M059J (cell line): ENCODE data around the gene SLMAP. TPM values are rescaled to one million over a fixed set of nuclear protein-coding genes. Genes with fewer than 3 reads are reported as not detected.
A peak's percentile ranks its signal among the peaks of the same experiment; 100 is the strongest.

ENCODE experiments used
- DNase-seq: peaks from one replicate; pipeline ENCODE4 v3.0.0-alpha.2; 2012; ENCODE audit warnings: low read depth
- total RNA-seq: library from RNA; depleted of rRNA; stranded (reverse); fragments of >200 nt; shearing (Covaris generic); gene quantifications from 2 replicates; pipeline ENCODE4 v1.2.3, GENCODE V29; 2014

Gene SLMAP
- total RNA-seq, 1 experiment from 2014 or later, result 31.2 TPM

DNA sequence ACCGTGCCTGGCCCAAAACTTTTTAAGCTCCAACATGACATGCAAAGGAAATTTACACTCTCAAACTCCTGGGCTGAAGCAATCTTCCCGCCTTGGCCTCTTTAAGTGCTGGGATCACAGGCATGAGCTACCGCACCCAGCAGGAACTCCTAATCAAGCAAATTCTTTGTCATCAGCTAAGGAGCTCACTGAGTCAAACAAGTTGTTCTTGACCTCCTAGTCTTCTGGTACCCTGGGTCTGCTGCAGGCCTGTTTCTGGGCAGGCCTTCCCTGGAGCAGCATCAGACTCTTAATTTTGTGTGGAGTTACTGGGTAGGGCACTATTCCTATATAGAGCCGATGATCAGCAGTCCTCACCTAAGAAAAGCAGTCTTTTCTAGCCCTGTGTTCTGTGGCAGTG, 183.7 kb downstream of the SLMAP start:
- no peak for DNase-seq

DNA sequence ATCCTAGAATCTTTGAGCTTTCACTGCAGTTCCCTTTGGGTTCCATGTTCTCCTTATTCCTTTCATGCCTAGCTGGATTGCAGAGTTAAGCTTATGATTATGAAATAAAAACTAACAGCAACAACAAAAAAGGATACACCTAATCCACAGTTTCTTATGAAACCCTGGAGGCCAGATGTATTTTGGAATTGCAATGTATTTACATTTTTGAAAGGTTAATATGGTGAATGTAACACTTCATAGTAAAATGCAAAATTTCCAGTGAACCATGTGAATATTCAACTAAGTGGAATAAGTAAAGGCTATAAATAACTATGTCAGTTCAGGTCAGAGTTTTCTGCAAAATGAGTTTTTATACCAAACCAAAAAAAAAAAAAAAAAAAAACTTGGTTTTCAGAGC, 186.3 kb downstream of the SLMAP start:
- no peak for DNase-seq

DNA sequence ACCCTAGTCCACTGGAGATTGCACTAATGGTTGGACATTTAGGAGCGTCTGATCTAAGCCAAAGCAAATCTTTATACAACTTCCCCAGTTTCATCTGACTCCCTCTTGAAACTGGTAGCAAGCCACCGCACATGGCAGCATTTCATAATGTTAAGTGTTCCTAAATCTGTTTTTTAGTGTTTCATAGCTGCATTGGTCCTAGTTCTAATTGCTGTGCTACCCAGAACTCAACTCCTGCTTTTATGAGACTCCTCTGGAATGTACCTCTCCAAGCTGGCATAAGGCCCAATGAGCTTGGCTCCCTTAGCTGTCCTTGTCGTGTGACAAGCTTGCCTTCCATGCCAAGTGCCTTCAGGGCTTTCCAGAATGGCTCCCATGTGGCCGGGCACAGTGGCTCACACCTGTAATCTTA, 186.8 kb downstream of the SLMAP start:
- DNase-seq, result peak; percentile 89

DNA sequence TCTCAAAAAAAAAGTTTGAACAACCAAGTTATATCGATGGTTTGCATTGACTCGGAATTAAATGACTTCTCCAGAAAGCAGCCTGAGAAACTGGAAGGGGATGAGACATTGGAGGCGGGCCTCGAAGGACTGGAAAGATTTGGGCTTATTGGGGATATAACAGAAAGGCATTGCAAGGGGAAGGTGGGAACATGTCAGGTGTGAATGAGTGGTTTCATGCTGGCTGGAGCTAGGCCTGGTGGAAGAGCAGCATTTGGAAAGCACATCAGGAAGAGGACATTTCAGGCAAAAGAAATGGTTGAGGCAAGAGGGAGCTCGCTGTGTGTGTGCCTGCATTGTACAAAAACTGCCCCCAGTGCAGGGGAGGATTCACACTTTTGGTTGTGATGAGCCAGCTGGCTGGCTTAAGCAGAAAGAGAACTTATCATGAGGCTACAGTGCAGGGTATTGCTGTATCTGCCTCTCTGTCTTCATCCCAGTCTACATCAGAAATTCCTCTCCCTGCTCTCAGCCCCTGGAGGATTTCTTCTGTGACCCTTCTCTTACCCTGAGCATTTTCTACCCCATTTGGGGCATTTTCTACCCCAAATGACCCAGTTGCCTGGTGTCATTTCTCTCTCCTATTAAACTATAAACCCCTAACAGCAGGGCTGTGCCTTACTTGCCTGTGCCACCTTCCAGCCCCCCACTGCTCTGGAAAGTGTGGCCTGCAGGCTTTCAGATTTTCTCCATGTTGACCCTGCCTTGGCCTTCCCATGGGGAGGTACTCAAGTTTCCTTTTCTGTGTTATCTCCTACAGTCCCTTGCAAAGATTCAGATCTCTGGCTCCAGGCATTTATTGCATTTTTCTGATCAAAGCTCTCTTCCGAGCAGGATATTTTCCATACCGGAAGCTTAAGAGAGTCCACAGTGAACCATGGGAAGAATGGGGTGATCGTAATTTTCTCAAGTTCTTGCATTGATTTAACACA, 187.7 kb downstream of the SLMAP start:
- DNase-seq, result no peak

DNA sequence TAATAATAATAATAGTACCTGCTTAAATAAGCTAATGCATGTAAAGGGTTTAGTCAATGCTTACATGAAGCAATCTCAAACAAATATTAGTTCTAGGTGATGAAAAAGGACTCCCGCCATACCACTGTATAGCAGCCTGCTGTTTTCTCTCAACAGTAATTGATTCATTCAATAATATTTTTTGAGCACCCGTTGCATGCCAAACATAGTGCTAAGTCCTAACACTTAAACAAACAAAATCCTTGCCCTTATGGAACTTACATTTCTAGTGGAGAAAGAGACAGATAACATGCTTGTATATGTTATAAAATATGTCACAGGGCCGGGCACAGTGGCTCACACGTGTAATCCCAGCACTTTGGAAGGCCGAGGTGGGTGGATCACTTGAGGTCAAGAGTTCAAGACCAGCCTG, 190.9 kb downstream of the SLMAP start:
- no peak for DNase-seq

DNA sequence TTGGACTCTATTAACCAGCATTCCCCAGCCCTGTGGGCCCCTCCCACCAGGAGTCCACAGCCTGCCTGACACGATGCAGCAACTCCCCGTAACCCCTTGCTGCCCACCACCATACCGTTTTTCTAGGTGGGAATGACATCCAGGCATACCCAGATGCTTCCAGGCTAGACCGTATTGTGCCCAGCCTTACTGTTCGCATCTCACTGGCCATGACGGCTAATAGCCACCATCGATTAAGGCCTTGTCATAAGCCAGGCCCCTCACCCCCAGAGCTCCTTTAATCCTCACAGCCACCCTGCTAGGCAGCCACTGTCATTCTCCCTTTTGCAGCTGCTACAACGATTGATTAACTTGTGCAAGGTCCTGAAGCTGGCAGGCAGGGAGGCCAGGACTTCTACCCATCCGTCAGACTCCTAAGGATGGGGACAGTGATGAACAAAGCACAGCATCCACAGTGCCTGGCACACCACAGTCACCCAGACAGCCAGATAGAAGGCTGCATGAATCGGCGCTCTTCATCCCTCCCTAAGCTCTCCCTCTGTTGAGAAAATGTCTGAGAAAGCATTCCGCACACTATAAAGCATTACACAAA, 192.1 kb downstream of the SLMAP start:
- DNase-seq, result no peak

DNA sequence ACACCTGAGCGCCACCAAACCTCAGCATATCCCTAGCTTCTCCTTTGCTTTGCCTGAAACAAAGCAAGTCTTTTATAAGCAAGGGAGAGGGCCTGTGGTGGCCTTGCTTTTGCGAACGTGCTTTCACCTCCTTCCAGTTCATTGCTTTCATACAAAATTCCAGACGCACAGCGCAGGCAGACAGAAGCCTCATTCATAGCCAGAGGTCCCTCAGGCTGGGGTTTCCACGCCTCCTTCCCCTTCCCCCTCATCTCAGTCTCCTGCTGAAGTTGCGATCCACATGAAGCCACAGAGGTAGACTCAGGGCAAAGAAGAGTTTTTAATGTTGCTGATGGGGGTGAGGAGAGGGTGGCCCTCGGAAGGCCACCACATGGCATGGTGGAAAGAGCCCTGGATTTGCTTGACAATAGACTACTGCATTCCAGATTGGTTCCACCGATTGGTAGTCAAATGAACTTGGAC, 192.7 kb downstream of the SLMAP start:
- DNase-seq, result peak; percentile 66

DNA sequence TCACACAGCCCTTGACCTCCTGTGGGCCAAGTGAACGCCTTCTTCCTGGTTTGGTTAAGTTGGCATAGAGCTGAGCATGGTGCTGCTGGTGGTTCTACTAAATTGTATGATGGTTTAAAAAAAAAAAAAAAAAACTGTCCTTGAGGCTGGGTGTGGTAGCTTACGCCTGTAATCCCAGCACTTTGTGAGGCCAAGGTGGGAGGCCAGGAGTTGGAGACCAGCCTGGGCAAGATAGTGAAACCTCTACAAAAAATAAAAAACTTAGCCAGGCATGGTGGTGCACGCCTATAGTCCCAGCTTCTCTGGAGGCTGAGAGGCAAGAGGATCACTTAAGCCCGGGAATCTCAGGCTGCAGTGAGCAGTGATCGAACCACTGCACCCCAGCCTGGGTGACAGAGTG, 193.2 kb downstream of the SLMAP start:
- no peak for DNase-seq

DNA sequence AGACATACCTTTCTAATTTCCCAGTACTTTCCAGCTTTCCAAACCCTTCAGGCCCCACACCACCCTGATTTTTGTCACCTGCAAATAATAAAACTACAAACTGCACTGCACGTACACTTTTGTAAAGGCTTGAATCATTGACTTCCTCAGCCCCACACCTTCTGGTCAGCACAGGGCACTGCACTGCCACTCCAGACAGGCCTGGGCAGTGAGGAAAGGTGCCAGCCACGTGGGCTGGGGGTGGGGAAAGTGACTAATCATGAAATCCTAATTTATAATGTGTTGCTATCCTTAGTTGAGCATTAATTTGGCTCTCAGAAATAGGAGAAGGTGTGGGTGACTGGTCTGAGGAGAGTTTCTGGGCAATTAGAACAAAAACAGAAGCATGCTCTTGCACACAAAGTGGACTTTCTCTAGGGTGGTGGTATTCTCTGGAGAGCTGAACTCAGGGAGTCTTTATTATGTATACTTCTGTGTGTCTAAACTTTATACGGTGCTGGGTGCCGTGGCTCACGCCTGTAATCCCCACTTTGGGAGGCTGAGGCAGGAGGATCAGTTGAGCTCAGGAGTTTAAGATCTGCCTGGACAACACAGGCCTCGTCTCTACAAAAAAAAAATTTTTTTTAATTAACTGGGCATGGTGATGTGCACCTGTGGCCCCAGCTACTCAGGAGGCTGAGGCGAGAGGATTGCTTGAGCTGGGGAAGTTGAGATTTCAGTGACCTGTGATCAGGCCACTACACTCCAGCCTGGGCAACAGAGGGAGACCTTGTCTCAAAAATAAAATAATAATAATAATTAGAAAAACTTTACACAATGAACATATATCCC, 193.9 kb downstream of the SLMAP start:
- peak; percentile 74 for DNase-seq

DNA sequence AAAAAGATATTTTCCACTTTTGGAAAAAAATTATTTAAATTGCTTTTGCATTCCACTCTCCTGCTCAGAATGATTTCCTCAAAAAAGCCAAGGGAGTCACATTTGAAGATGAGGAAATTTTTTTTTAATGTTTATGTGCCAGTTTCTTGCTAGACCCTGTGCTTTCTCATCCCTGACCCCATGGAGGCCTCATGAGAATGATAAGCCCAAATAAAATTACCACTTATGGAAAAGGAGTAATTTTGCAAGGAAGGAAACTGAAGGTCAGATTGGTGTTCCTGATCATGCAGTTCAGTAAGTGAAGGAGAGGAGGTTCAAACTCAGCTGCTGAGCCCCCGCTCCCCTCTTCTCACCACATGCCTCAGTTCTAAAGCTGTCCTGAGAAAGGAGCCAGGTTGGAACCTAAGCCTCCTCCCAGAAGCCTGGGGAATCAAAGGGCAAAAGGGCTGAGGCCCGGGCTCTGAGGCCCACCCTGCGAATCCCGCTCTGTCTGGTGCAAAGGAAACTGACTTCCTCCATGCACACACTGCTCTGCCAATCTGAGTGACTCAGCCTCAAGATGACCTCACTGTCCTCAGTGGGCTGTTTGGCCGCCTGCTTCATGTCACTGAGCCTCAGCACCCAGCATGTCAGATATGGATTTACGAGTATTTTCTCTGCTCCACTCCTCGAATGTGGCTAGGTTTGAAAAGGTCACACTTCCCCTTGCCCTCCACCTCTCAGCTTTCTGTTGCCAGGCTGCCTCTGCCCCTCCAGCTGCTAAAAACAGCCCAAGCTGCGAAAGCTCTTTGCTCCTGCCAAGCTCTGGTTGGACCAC, 195.2 kb downstream of the SLMAP start:
- DNase-seq, result peak; percentile 94

DNA sequence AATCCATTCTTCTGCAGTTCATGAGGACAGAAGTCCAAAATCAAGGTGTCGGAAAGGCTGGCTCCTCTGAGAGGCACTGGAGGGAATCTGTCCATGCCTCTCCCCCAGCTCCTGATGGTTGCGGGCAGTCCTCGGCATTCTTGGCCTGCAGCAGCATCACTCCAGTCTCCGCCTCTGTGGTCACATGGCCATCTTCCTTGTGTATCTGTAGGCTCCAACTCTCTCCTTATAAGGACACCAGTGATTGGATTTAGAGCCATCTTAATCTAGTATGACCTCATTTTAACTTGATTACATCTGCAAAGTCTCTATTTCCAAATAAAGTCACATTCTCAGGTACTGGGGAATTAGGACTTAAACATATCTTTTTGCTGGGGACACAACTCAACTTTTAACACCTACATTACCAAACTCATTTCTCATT, 196.1 kb downstream of the SLMAP start:
- peak; percentile 96 for DNase-seq

DNA sequence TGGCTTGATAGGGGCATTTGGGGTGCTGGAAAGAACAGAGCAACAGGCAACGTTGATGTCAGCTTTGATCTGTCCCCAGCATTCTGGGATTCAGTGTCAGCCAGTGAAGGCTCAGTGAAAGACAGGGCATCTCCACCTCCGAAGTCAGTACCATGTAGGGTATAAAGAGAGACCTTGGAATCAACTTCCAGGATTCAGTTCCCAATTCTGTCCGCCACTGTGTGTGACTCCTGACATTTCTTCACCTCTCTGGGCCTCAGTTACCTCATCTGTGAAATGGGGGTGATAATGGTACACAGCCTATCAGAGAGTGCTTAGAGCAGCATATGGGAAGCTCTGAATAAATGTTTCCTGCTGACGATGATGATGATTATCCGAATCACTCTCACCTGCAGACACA, 196.5 kb downstream of the SLMAP start:
- no peak for DNase-seq

DNA sequence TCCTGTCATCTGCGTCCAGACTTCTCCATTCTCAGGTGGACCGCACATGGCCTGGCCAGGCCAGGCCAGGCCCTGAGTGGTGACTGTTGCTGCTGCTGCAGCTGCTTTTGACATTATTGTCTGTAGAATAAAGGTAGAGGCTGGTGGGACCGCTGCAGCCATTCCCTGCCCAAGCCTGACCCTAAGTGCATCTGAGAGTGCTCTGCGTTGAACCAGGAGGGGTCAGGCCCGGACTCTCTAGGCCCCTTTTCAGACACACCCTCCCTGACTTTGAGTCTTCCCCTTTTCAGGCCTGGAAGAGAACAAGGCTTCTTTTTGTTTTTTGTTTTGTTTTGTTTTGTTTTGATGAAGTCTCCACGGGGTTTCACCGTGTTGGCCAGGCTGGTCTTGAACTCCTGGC, 197.5 kb downstream of the SLMAP start:
- DNase-seq, result no peak

DNA sequence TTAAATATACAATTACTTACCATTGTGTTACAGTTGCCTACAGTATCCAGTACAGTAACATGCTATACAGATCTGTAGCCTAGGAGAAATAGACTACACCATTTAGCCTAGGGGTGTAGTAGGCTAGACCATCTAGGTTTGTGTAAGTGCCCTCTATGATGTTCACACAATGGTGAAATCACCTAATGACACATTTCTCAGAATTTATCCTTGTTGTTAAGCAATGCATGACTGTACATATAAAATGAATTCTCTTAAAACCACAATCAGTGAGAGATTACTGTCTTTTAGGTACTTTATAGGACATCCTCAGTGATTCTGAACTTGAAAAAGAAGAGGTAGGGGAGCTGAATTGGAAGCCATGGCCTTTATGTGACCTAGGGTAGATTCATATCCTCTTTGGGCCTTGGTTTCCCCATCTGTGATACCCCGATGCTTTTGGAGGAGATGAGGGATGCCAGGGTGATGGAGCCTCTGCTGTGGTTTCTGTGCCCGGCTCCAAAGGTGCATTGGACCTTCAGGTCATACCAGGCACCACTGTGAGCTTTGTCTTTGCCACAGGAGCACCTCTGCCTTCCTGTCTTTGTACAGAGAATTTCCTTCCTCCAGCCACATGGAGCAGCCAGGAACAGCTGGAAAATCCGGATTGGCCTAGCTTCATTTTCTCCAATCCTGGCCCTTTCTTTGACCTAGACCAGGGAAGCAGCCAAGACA, 200.2 kb downstream of the SLMAP start:
- peak; percentile 93 for DNase-seq

DNA sequence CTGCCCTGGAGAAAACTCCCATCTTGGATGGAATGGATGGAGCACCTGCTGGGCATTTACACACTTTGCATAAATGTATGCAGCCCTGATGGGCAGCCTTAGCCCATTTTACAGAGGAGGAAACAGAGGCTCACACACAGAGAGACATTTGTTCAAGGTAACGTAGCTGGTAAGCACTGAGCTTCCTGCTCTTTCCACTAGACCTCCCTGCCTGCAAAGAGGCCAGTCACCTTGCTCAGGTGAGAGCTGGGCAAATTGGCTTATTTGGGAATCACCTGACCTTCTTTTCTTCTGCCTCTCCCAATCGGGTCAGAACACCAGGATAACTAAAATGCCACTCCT, 200.7 kb downstream of the SLMAP start:
- DNase-seq, result no peak

DNA sequence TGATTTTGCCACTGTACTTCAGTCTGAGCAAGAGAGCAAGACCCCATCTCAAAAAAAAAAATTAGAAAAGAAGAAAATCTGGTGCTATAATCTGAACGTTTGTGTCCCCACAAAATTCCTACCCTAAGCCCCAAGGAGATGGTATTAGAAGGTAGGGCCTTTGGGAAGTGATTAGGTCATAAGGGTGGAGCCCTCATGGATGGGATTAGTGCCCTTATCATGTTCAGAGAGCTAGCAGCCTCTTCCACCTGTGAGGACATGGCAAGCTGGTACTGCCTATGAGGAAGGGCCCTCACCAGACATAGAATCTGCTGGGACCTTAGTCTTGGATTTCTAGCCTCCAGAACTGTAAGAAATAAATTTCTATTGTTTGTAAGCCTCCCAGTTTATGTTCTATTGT, 201.7 kb downstream of the SLMAP start:
- no peak for DNase-seq

DNA sequence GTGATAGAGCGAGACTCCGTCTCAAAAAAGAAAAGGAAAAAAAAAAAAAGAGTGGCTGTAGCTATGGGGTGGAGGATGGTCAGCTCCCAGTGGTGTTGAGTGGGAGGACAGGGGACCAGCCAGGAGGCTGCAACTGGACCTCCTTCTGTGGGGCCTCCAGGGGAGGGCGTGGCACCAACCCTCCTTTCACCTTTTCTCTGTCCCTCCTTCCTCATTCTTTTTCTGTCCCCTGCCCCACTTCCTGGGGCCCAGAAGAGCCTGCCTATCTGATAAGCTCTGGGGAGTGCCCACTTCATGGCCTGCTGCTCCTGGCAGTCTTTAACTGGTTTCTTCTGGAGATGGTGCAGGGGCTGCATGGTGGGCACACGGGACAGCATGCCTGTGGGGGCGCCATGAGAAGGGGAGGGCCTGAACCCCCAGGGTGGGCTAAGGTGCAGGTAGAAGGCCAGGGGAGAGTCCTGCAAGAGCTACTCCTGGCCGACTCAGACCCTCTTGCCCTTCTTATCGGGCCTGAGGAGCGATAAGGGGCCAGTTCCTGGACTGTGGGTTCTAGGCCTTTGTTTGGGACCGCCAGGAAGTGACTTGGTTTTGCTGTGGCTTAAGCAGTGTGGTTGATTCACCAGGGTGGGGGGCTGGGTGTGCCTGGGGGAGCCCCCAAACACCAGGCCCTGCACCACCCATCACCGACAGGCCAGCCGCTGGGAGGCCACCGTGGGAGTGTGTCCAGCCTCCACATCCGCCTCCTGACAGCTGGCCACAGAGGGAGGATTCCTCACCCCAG, 202.7 kb downstream of the SLMAP start:
- DNase-seq, result peak; percentile 63

DNA sequence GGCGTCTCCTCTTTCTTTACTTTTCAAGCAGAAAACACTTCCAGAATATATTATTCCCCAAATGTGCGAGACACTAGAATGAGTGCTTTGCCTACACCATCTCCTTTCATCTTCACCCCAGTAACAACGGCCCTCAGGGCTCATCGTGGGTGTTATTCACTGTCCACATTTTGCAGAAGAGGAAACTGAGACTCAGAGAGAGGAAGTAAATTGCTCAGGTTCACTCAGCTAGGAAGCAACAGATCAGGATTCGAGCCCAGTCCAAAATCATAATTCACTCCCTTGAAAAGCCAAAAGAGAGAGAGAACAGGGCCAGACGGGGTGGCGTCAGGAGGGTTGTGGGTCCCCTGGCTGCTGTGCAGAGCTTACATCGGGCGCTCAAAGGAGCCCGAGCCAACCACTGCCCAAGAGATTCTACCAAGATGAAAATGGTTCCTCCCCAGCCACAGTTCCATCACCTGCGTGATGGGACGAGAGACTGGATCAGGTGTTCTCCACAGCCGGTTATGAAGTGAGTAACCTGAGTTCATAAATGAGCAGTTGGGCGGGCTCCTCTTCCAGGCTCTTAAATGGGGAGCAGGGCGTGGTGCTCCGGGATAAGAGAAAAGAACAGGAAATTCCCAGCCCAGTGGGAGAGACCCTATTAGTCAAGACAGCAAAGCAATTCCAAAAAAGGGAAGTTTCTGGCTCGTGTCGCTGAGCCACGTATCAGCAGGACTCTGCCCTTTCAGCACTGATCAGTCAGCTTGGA, 203.5 kb downstream of the SLMAP start:
- peak; percentile 28 for DNase-seq

DNA sequence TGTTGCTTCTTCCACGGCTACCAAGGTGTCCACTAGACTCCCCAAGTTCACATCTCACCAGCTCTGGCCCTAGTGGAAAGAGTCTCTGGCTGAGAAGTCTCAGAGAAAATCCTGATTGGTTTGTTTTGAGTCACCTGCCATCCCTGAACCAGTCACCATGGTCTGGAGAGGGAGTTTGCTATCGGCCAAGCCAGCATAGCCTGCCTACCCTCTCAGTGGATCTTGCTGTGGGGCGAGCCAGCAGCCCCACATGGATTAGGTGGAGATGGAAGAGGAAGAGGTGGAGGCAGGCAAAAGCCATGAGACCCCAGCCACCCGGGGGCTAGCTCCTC, 204.0 kb downstream of the SLMAP start:
- DNase-seq, result no peak
